NCI-H2227 (cell line): ENCODE results near the gene TBC1D10A.

ENCODE experiments used
- DNase-seq: peaks from one replicate; lab custom pipeline; 2025; ENCODE audit not compliant: unreplicated experiment; lab: John Stamatoyannopoulos, UW

TBC1D10A gene

GRCh38 chr22:30267382-30268302 is 59.1 kb downstream of the TBC1D10A start:
- DNase-seq: no peak

GRCh38 chr22:30266445-30267381 is 60.0 kb downstream of the TBC1D10A start, which contains the start of gene OSM:
TSS of gene OSM (minus strand) at chr22:30266851. CDS start at chr22:30266799, 52 bp downstream.
- no peak for DNase-seq

GRCh38 chr22:30265823-30266444 is 60.8 kb downstream of the TBC1D10A start:
- no peak for DNase-seq

GRCh38 chr22:30265131-30265720 is 61.5 kb downstream of the TBC1D10A start:
- no peak for DNase-seq

GRCh38 chr22:30263883-30264282 is 62.9 kb downstream of the TBC1D10A start:
- DNase-seq: no peak

GRCh38 chr22:30262917-30263741 is 63.6 kb downstream of the TBC1D10A start:
- peak; percentile 83 for DNase-seq

- DNase-seq: no peak
These were observed 64.6 kb downstream of the TBC1D10A start for GRCh38 chr22:30262112-30262511.

- DNase-seq: no peak
These were observed 65.6 kb downstream of the TBC1D10A start for GRCh38 chr22:30261134-30261533.

- no peak for DNase-seq
These were observed 66.1 kb downstream of the TBC1D10A start for GRCh38 chr22:30260682-30261081.

- no peak for DNase-seq
These were observed 66.5 kb downstream of the TBC1D10A start for GRCh38 chr22:30260276-30260675.

GRCh38 chr22:30254314-30254713 is 72.4 kb downstream of the TBC1D10A start:
- no peak for DNase-seq

GRCh38 chr22:30253205-30253852 is 73.4 kb downstream of the TBC1D10A start:
- no peak for DNase-seq

GRCh38 chr22:30252411-30253204 is 74.1 kb downstream of the TBC1D10A start:
- no peak for DNase-seq

- no peak for DNase-seq
These were observed 75.0 kb downstream of the TBC1D10A start for GRCh38 chr22:30251711-30252110.

GRCh38 chr22:30250661-30251267 is 76.0 kb downstream of the TBC1D10A start:
- DNase-seq: no peak

- no peak for DNase-seq
These were observed 76.6 kb downstream of the TBC1D10A start for GRCh38 chr22:30250039-30250565.

- DNase-seq: no peak
These were observed 77.4 kb downstream of the TBC1D10A start for GRCh38 chr22:30249049-30250038.
